Peyer's patch (tissue), 4 donors: ENCODE data around the gene SMO.

Experiments used
- POLR2A ChIP-seq, 2 donors: fragments of 450-650 bp; IDR thresholded peaks; one replicate each; pipeline ENCODE4 v1.5.1; 2017; ENCODE audit warnings: antibody characterized with exemption in 2 of 2, mild to moderate bottlenecking in 2 of 2, moderate library complexity in 2 of 2
- TF ChIP-seq, protein P1 (sequence below), 6 experiments: fragments of 450-650 bp in 4 of 6; fragments of 200-600 bp in 2 of 6; sonication (generic) in 1 of 6; IDR thresholded peaks; one replicate each; pipeline ENCODE4 v1.5.1; 2017 to 2019; ENCODE audit warnings: antibody characterized with exemption in 6 of 6, mild to moderate bottlenecking in 3 of 6, moderate library complexity in 1 of 6

- TF ChIP-seq, protein P1, sequence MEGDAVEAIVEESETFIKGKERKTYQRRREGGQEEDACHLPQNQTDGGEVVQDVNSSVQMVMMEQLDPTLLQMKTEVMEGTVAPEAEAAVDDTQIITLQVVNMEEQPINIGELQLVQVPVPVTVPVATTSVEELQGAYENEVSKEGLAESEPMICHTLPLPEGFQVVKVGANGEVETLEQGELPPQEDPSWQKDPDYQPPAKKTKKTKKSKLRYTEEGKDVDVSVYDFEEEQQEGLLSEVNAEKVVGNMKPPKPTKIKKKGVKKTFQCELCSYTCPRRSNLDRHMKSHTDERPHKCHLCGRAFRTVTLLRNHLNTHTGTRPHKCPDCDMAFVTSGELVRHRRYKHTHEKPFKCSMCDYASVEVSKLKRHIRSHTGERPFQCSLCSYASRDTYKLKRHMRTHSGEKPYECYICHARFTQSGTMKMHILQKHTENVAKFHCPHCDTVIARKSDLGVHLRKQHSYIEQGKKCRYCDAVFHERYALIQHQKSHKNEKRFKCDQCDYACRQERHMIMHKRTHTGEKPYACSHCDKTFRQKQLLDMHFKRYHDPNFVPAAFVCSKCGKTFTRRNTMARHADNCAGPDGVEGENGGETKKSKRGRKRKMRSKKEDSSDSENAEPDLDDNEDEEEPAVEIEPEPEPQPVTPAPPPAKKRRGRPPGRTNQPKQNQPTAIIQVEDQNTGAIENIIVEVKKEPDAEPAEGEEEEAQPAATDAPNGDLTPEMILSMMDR (IDR thresholded peaks at IDR 0.05): no peak
- TF ChIP-seq POLR2A (IDR thresholded peaks at IDR 0.05): peak; percentile 17 to 52
Observed at GRCh38 chr7:129224251-129225205, 36.1 kb downstream of the SMO start, which contains the start of gene AHCYL2.
